CD4-positive, alpha-beta T cell (primary cell): Measurements from ENCODE around the gene SSTR4. TPM values are rescaled to one million over a fixed set of nuclear protein-coding genes. Genes with fewer than 3 reads are reported as not detected.

Experiments used
- ATAC-seq: fragments of 200-7000 bp; cut with Tn5 transposase; one replicate; pipeline ENCODE4 v1.10.0; 2022; ENCODE audit warnings: mild to moderate bottlenecking; ENCODE audit not compliant: poor library complexity
- CTCF ChIA-PET: fragments of 350-600 bp; sonication (Branson Sonifier 250); formaldehyde crosslinking; loops from one replicate; lab custom pipeline; 2021; ENCODE audit warnings: antibody characterized with exemption, inconsistent platforms; lab: Charles Lee
- POLR2A ChIA-PET: fragments of 350-600 bp; sonication (Branson Sonifier 250); formaldehyde crosslinking; loops from one replicate; lab custom pipeline; 2021; ENCODE audit warnings: antibody characterized with exemption, inconsistent platforms; lab: Charles Lee
- DNase-seq, 14 experiments: peaks; one replicate each; pipeline ENCODE4 v3.0.0-alpha.2; 2013 to 2020; ENCODE audit warnings: mixed read lengths in 2 of 14
- H3K27ac ChIP-seq, 2 donors: one replicate each; pipeline versions ENCODE4 v1.5.1 to v1.7.0; 2013; ENCODE audit warnings: low read length in 2 of 2, low read depth in 1 of 2, mild to moderate bottlenecking in 1 of 2
- H3K27me3 ChIP-seq, 2 experiments: 1 replicate in 1 of 2; 2 replicates in 1 of 2; pipeline versions ENCODE4 v1.6.1 to v1.7.0; 2013; ENCODE audit warnings: low read length in 2 of 2, control low read depth in 1 of 2, mild to moderate bottlenecking in 1 of 2, moderate library complexity in 1 of 2; ENCODE audit not compliant: insufficient read depth in 2 of 2, control insufficient read depth in 1 of 2
- H3K36me3 ChIP-seq: one replicate; pipeline ENCODE4 v1.6.1; 2013; ENCODE audit warnings: low read length, control low read depth; ENCODE audit not compliant: insufficient read depth
- H3K4me1 ChIP-seq: one replicate; pipeline ENCODE4 v1.6.1; 2013; ENCODE audit warnings: low read length, control low read depth; ENCODE audit not compliant: insufficient read depth
- H3K4me3 ChIP-seq: one replicate; pipeline ENCODE4 v1.5.1; 2013; ENCODE audit warnings: mild to moderate bottlenecking, low read length, moderate library complexity
- H3K9me3 ChIP-seq, 2 experiments: 1 replicate in 1 of 2; 2 replicates in 1 of 2; pipeline versions ENCODE4 v1.6.1 to v1.7.0; 2013; ENCODE audit warnings: low read length in 2 of 2, mild to moderate bottlenecking in 2 of 2, control low read depth in 1 of 2, moderate library complexity in 1 of 2; ENCODE audit not compliant: control insufficient read depth in 1 of 2, insufficient read depth in 1 of 2
- H3K27ac Mint-ChIP-seq: one replicate; pipeline ENCODE4 v1.8.0; 2020; ENCODE audit warnings: mixed read lengths
- H3K27me3 Mint-ChIP-seq: one replicate; pipeline ENCODE4 v1.8.0; 2021; ENCODE audit warnings: mixed read lengths
- H3K36me3 Mint-ChIP-seq: one replicate; pipeline ENCODE4 v1.8.0; 2021; ENCODE audit warnings: low read depth, mixed read lengths
- H3K4me1 Mint-ChIP-seq: one replicate; pipeline ENCODE4 v1.8.0; 2021; ENCODE audit warnings: low read depth, mixed read lengths
- H3K4me3 Mint-ChIP-seq: one replicate; pipeline ENCODE4 v1.8.0; 2020; ENCODE audit warnings: mild to moderate bottlenecking, mixed read lengths
- H3K9me3 Mint-ChIP-seq: one replicate; pipeline ENCODE4 v1.8.0; 2020; ENCODE audit warnings: mixed read lengths
- CTCF ChIP-seq: fragments of 200-600 bp; IDR thresholded peaks from one replicate; pipeline ENCODE4 v1.8.0; 2022; ENCODE audit warnings: antibody characterized with exemption, mild to moderate bottlenecking
- intact Hi-C, 2 experiments: fragments of 100-400 bp; cut with DNase I in 1 of 2; cut with micrococcal nuclease in 1 of 2; formaldehyde crosslinking; loops; one replicate each; pipeline versions ENCODE4 v1.15.1 to v1.9.0; 2023 to 2025; cut with DNase I, micrococcal nuclease
- total RNA-seq, 174 experiments: library from RNA in 2 of 174; stranded (reverse) in 2 of 174; gene quantifications; one replicate each; pipeline ENCODE4 v1.2.3 and lab custom pipeline; 2021 to 2026

The SSTR4 gene
- total RNA-seq, 2 experiments from 2014 or later, result not detected

GRCh38 chr20:23035731-23036130 lies 619 bp downstream of the SSTR4 start:
- no peaks in the 10 kb centered on the region for H3K9me3 Mint-ChIP-seq
- no peak overlapping the region for H3K27ac ChIP-seq
- CTCF ChIA-PET, result no interaction called here

GRCh38 chr20:23036371-23036770 lies 1.3 kb downstream of the SSTR4 start:
- Mint-ChIP-seq H3K36me3 (no peaks in the 10 kb centered on the region), H3K9me3 (no peaks in the 10 kb centered on the region), H3K4me3 (no peak overlapping the region), H3K4me1 (no peaks in the 10 kb centered on the region), H3K27ac (no peak overlapping the region), H3K27me3 (peaks cover 66% of the 10 kb centered on the region)
- Histone ChIP-seq H3K4me3 (no peak overlapping the region), H3K4me1 (no peaks in the 10 kb centered on the region), H3K36me3 (no peaks in the 10 kb centered on the region), H3K27ac (no peak overlapping the region), H3K9me3 (peaks cover 0 to 11% of the 10 kb centered on the region in 2 experiments), H3K27me3 (peaks cover 7 to 8% of the 10 kb centered on the region in 2 experiments)
- POLR2A ChIA-PET, result no interaction called here
- DNase-seq (no peak), ATAC-seq (no peak)
- intact Hi-C loops, result no loop called here
- no peak for TF ChIP-seq CTCF
- CTCF ChIA-PET, result no interaction called here

More at GRCh38 chr20:23035731-23036130, 619 bp downstream of the SSTR4 start:
- peaks cover 0 to 11% of the 10 kb centered on the region in 2 experiments for H3K9me3 ChIP-seq
- no peak overlapping the region for H3K4me3 ChIP-seq
- no peaks in the 10 kb centered on the region for H3K4me1 ChIP-seq
- intact Hi-C loops, result no loop called here
- Mint-ChIP-seq H3K4me1 (no peaks in the 10 kb centered on the region), H3K36me3 (no peaks in the 10 kb centered on the region), H3K4me3 (no peak overlapping the region), H3K27me3 (peaks cover 68% of the 10 kb centered on the region), H3K27ac (no peak overlapping the region)
- DNase-seq (no peak), ATAC-seq (no peak)
- peaks cover 7 to 8% of the 10 kb centered on the region in 2 experiments for H3K27me3 ChIP-seq
- POLR2A ChIA-PET, result no interaction called here
- TF ChIP-seq CTCF, result no peak
- no peaks in the 10 kb centered on the region for H3K36me3 ChIP-seq

- no peaks in the 10 kb centered on the region for H3K36me3 Mint-ChIP-seq
Measured at GRCh38 chr20:23037017-23037481, 1.9 kb downstream of the SSTR4 start.

More at GRCh38 chr20:23037017-23037481, 1.9 kb downstream of the SSTR4 start:
- Histone ChIP-seq H3K27me3 (peaks cover 7 to 8% of the 10 kb centered on the region in 2 experiments), H3K4me1 (no peaks in the 10 kb centered on the region), H3K36me3 (no peaks in the 10 kb centered on the region), H3K9me3 (peaks cover 0 to 11% of the 10 kb centered on the region in 2 experiments), H3K27ac (no peak overlapping the region), H3K4me3 (no peak overlapping the region)
- POLR2A ChIA-PET, result no interaction called here
- Mint-ChIP-seq H3K9me3 (no peaks in the 10 kb centered on the region), H3K27ac (no peak overlapping the region), H3K27me3 (peaks cover 65% of the 10 kb centered on the region), H3K4me3 (no peak overlapping the region), H3K4me1 (no peaks in the 10 kb centered on the region)
- DNase-seq, result no peak
- CTCF ChIA-PET, result no interaction called here
- no peak for ATAC-seq
- intact Hi-C loops, result no loop called here
- no peak for TF ChIP-seq CTCF
